Common myeloid progenitor, CD34-positive (primary cell): ENCODE results near the gene ZNF304.

ENCODE experiments used
- CTCF ChIA-PET: fragments of 350-600 bp; sonication (Branson Sonifier 250); formaldehyde crosslinking; loops from one replicate; lab custom pipeline; 2021; ENCODE audit warnings: antibody characterized with exemption; lab: Charles Lee
- POLR2A ChIA-PET: fragments of 350-600 bp; sonication (Branson Sonifier 250); formaldehyde crosslinking; loops from one replicate; lab custom pipeline; 2021; ENCODE audit warnings: antibody characterized with exemption; lab: Charles Lee
- DNase-seq, 3 donors: peaks; one replicate each; pipeline versions ENCODE4 v3.0.0 to v3.0.0-alpha.2; 2013
- H3K27ac ChIP-seq, 2 experiments: 1 replicate in 1 of 2; 2 replicates in 1 of 2; pipeline ENCODE4 v1.7.0; 2013; ENCODE audit warnings: inconsistent platforms in 2 of 2, low read length in 2 of 2, mild to moderate bottlenecking in 2 of 2, low read depth in 1 of 2, moderate library complexity in 1 of 2; ENCODE audit not compliant: severe bottlenecking in 2 of 2, insufficient read depth in 1 of 2, poor library complexity in 1 of 2
- H3K27me3 ChIP-seq, 5 experiments: replicated peaks in 2 of 5; 1 replicate in 3 of 5; 2 replicates in 2 of 5; pipeline versions ENCODE4 v1.6.1 to v1.7.0; 2013; ENCODE audit warnings: low read length in 4 of 5, mild to moderate bottlenecking in 2 of 5, moderate library complexity in 2 of 5, inconsistent platforms in 1 of 5; ENCODE audit not compliant: insufficient read depth in 5 of 5, control insufficient read depth in 4 of 5
- H3K36me3 ChIP-seq, 4 experiments: 1 replicate in 2 of 4; 2 replicates in 2 of 4; pipeline versions ENCODE4 v1.6.1 to v1.7.0; 2013; ENCODE audit warnings: low read length in 3 of 4, control low read depth in 1 of 4, mild to moderate bottlenecking in 1 of 4; ENCODE audit not compliant: control insufficient read depth in 4 of 4, insufficient read depth in 4 of 4
- H3K4me1 ChIP-seq, 4 experiments: 1 replicate in 3 of 4; 2 replicates in 1 of 4; pipeline versions ENCODE4 v1.6.1 to v1.7.1; 2013; ENCODE audit warnings: low read length in 3 of 4, mild to moderate bottlenecking in 3 of 4, control low read depth in 1 of 4, inconsistent platforms in 1 of 4, moderate library complexity in 1 of 4; ENCODE audit not compliant: control insufficient read depth in 4 of 4, insufficient read depth in 4 of 4; ENCODE audit errors: control extremely low read depth in 1 of 4
- H3K4me3 ChIP-seq, 7 experiments: 1 replicate in 4 of 7; 2 replicates in 3 of 7; pipeline versions ENCODE4 v1.5.1 to v1.7.0; 2013; ENCODE audit warnings: mild to moderate bottlenecking in 7 of 7, low read length in 6 of 7, moderate library complexity in 6 of 7, inconsistent platforms in 2 of 7, low read depth in 2 of 7, control low read depth in 1 of 7; ENCODE audit not compliant: insufficient read depth in 4 of 7, control insufficient read depth in 1 of 7; ENCODE audit errors: extremely low read depth in 1 of 7
- H3K9me3 ChIP-seq, 5 experiments: 1 replicate in 4 of 5; 2 replicates in 1 of 5; pipeline versions ENCODE4 v1.6.1 to v1.7.1; 2013; ENCODE audit warnings: low read length in 4 of 5, mild to moderate bottlenecking in 2 of 5, inconsistent platforms in 1 of 5, low read depth in 1 of 5, moderate library complexity in 1 of 5; ENCODE audit not compliant: control insufficient read depth in 4 of 5, insufficient read depth in 2 of 5; ENCODE audit errors: control extremely low read depth in 1 of 5
- WGBS: methylation state at CpG from one replicate; pipeline ENCODE4 v1.1.5; 2013; ENCODE audit not compliant: insufficient coverage; 5-methylcytosine and 5-hydroxymethylcytosine counted together

Gene ZNF304

DNA sequence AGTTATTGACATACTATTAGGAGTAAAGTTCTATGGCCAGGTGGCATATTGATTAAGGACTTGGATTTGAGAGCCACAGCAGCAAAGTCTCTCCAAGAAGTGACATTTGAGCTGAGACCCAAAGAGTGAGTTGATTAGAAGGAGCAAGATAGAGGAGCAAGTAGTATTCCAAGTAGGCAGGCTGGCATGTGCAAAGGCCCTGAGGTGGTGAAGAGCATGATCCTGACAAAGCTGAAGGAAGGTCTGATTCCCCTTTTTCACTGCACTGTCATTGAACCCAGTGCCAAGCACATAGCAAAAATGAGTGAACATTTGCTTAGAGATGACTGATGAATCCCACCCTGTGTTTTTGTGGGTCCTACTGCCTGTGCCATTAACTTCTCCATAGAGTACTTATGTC is 26.1 kb upstream of the ZNF304 start:
- ChIA-PET POLR2A (no interaction called here), CTCF (interaction anchor here (0.6 to 0.7 kb wide), 2 partner anchors 32 to 138 kb away, joined by 3 read pairs; no protein-coding TSS in a partner anchor)
- Histone ChIP-seq H3K27me3 (no peaks in the 10 kb centered on the region), H3K9me3 (peaks cover 0 to 50% (median 27%) of the 10 kb centered on the region in 5 experiments), H3K27ac (no peak overlapping the region), H3K4me3 (no peak overlapping the region), H3K4me1 (peaks cover 7 to 20% (median 17%) of the 10 kb centered on the region in 4 experiments), H3K36me3 (peaks cover 35 to 65% (median 53%) of the 10 kb centered on the region in 4 experiments)
- DNase-seq: no peak

DNA sequence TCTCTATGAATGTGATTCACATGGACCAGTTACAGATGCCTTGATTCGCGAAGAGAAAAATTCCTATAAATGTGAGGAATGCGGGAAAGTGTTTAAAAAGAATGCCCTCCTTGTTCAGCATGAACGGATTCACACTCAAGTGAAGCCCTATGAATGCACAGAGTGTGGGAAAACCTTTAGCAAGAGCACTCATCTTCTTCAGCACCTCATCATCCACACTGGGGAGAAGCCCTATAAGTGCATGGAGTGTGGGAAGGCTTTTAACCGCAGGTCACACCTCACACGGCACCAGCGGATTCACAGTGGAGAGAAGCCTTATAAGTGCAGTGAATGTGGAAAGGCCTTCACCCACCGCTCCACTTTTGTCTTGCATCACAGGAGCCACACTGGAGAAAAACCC is 23.1 kb upstream of the ZNF304 start:
- DNase-seq: no peak
- no peak overlapping the region for H3K27ac ChIP-seq
- no peaks in the 10 kb centered on the region for H3K27me3 ChIP-seq
- WGBS: 100% methylated on average over 3 of the region's 8 CpGs
- CTCF ChIA-PET: no interaction called here
- POLR2A ChIA-PET: no interaction called here
- peaks cover 40 to 70% (median 54%) of the 10 kb centered on the region in 4 experiments for H3K36me3 ChIP-seq
- H3K9me3 ChIP-seq: peaks cover 0 to 50% (median 30%) of the 10 kb centered on the region in 5 experiments
- no peak overlapping the region for H3K4me3 ChIP-seq
- H3K4me1 ChIP-seq: no peaks in the 10 kb centered on the region

DNA sequence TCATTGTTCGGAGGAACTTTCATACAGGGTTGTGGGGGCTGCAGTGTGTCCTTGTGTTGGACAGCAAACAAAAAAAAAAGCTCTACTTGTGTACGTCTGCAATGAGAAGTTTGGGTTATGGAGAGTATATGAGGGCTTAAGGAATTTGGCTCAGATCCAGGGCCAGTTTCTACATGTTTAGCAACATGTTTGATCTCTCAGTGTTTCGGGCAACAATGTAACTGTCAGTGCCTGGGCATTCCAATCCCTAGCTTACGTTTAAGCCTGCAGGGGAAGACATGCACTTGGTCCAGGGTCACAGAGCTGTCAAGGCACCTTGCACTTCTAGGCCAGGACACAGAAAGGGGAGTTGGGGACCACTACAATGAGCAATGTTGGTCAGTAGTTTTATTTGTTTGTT is 16.9 kb upstream of the ZNF304 start:
- peaks cover 0 to 11% (median under 1%) of the 10 kb centered on the region in 5 experiments for H3K9me3 ChIP-seq
- ChIA-PET CTCF (no interaction called here), POLR2A (no interaction called here)
- WGBS: 97% methylated on average over 4 of the region's 4 CpGs
- no peak overlapping the region for H3K4me3 ChIP-seq
- H3K4me1 ChIP-seq: no peaks in the 10 kb centered on the region
- no peaks in the 10 kb centered on the region for H3K27me3 ChIP-seq
- no peak overlapping the region for H3K27ac ChIP-seq
- DNase-seq: no peak
- peaks cover 3 to 13% (median 9%) of the 10 kb centered on the region in 4 experiments for H3K36me3 ChIP-seq

DNA sequence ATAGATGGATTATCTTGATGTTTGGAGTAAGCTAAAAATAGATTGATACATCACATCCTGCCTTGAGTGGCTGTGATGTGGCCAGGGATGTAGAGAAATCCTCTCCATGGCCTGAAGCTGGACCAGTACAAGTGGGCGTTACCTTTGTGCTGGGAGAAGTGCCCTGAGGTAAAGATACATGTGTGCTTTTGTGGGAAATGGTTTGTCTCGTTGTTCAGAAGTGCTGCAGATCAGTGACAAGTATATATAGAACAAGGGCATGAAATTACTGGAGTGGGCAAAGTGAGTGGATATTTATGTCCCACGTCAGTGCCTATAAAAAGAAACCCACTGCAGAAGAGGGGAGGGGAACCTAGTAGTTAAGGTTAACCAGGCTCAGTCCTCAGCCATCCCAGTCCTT is 12.2 kb upstream of the ZNF304 start:
- Histone ChIP-seq H3K4me3 (no peak overlapping the region), H3K27me3 (peaks cover 0 to 4% (median 3%) of the 10 kb centered on the region in 5 experiments), H3K4me1 (no peaks in the 10 kb centered on the region), H3K9me3 (peaks cover 0 to 10% (median 0%) of the 10 kb centered on the region in 5 experiments), H3K36me3 (peaks cover 0 to 2% (median 0%) of the 10 kb centered on the region in 4 experiments), H3K27ac (no peak overlapping the region)
- ChIA-PET CTCF (no interaction called here), POLR2A (no interaction called here)
- DNase-seq: no peak
- WGBS: 100% methylated on average over 2 of the region's 3 CpGs

DNA sequence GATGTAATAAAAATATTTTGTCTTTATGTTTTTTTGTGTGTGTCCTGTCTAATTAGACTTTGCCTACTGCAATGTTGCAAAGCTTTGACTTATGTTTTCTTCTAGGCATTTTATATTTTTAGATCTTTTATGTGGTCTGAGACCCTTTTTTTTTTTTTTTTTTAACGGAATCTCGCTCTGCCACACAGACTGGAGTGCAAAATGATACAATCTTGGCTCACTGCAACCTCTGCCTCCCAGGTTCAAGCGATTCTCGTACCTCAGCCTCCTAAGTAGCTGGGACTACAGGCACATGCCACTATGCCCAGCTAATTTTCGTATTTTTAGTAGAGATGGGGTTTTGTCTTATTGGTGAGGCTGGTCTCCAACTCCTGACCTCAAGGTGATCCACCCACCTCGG is 8.5 kb upstream of the ZNF304 start:
- WGBS: 72% methylated on average over 3 of the region's 6 CpGs

DNA sequence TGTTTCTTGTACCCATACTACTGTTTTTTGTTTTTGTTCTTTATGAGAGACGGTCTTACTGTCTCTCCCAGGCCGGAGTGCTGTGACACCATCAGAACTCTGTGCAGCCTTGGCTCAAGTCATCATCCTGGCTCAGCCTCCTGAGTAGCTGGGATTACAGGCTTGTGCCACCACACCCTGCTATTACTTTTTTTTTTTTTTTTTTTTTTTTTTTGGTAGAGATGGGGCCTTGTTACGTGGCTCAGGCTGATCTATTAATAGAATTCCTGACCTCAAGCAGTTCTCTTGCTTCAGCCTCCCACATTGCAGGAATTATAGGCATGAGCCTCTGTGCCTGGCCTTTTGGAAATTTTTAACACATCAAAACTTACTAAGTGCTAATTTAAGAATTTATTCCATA is 2.9 kb upstream of the ZNF304 start:
- no peak overlapping the region for H3K27ac ChIP-seq
- POLR2A ChIA-PET: no interaction called here
- peaks cover 3 to 19% (median 15%) of the 10 kb centered on the region in 4 experiments for H3K4me1 ChIP-seq
- H3K4me3 ChIP-seq: no peak overlapping the region
- peaks cover 0 to 4% (median under 1%) of the 10 kb centered on the region in 4 experiments for H3K36me3 ChIP-seq
- H3K9me3 ChIP-seq: no peaks in the 10 kb centered on the region
- WGBS: no CpG with 5 or more reads among the region's 3 CpGs
- DNase-seq: no peak
- CTCF ChIA-PET: no interaction called here
- peaks cover 0 to 8% (median 3%) of the 10 kb centered on the region in 5 experiments for H3K27me3 ChIP-seq

More for the DNA sequence above, 8.5 kb upstream of the ZNF304 start:
- no peak for DNase-seq
- H3K4me1 ChIP-seq: no peaks in the 10 kb centered on the region
- H3K9me3 ChIP-seq: peaks cover 0 to 4% (median 0%) of the 10 kb centered on the region in 5 experiments
- no peak overlapping the region for H3K4me3 ChIP-seq
- H3K27me3 ChIP-seq: peaks cover 0 to 8% (median 3%) of the 10 kb centered on the region in 5 experiments
- no peaks in the 10 kb centered on the region for H3K36me3 ChIP-seq
- CTCF ChIA-PET: no interaction called here
- POLR2A ChIA-PET: no interaction called here
- H3K27ac ChIP-seq: no peak overlapping the region

DNA sequence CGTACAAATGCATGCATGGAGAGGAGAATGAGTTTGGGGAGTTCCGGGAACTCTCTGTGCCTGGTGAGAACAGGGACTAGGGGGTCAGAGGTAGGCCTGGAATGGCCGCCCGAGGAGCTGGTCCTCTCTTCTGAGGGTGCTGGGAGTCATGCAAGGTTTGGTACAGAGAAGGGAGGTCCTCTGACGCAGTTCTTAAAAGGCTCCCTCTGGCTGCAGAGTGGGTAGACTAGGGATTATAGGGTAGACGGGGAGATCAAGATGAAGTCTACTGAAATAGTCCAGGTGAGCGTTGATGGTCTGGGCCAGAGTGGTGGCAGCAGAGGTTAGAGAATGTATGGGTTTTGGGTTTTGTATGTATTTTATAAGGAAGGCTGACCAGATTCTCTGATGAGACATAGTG is 796 bp downstream of the ZNF304 start:
- CTCF ChIA-PET: no interaction called here
- H3K36me3 ChIP-seq: peaks cover 18 to 40% (median 35%) of the 10 kb centered on the region in 4 experiments
- peak overlapping the region; percentile 89 to 99 (median 99) for H3K4me3 ChIP-seq
- peak overlapping the region; percentile 86 to 93 for H3K27ac ChIP-seq
- peak in 1 of 3 donors; percentile 23 for DNase-seq
- peaks cover 0 to 34% (median 17%) of the 10 kb centered on the region in 5 experiments for H3K9me3 ChIP-seq
- peaks cover 3 to 19% (median 15%) of the 10 kb centered on the region in 4 experiments for H3K4me1 ChIP-seq
- WGBS: 10% methylated on average over 6 of the region's 7 CpGs
- POLR2A ChIA-PET: no interaction called here
- no peaks in the 10 kb centered on the region for H3K27me3 ChIP-seq
